Adrenal gland (tissue), 12 donors: ENCODE results near the gene APCDD1L. TPM values are rescaled to one million over a fixed set of nuclear protein-coding genes. Genes with fewer than 3 reads are reported as not detected.
"Not testable (repeated sequence)": the region's sequence is repeated elsewhere in the genome, so short reads cannot be mapped to it uniquely, and the experiment has no call there.

Experiments
- DNase-seq, 7 donors: peaks; one replicate each; pipeline ENCODE4 v3.0.0-alpha.2; 2019 to 2020
- H3K27ac ChIP-seq, 5 donors: fragments of 200-600 bp; sonication (generic) in 4 of 5; 1 replicate in 3 of 5; 2 replicates in 2 of 5; pipeline versions ENCODE4 v1.5.1 to v1.8.0; 2016 to 2020; ENCODE audit warnings: mild to moderate bottlenecking in 1 of 5
- H3K27me3 ChIP-seq: fragments of 200-600 bp; 2 replicates; pipeline ENCODE4 v1.8.0; 2021
- H3K36me3 ChIP-seq, 2 donors: fragments of 200-600 bp; replicated peaks in 1 of 2; 1 replicate in 1 of 2; 2 replicates in 1 of 2; pipeline versions ENCODE4 v1.5.1 to v1.8.0; 2018 to 2022
- H3K4me1 ChIP-seq, 2 donors: fragments of 200-600 bp; replicated peaks in 1 of 2; 1 replicate in 1 of 2; 2 replicates in 1 of 2; pipeline versions ENCODE4 v1.5.1 to v1.8.0; 2018 to 2021
- H3K4me3 ChIP-seq, 4 donors: fragments of 200-600 bp; sonication (generic) in 3 of 4; one replicate each; pipeline ENCODE4 v1.5.1; 2016 to 2018
- H3K9me3 ChIP-seq, 3 donors: fragments of 200-600 bp; sonication (generic) in 1 of 3; replicated peaks in 1 of 3; 1 replicate in 2 of 3; 2 replicates in 1 of 3; pipeline versions ENCODE4 v1.5.1 to v1.8.0; 2016 to 2021
- POLR2A ChIP-seq, 2 donors: fragments of 450-650 bp; IDR thresholded peaks; one replicate each; pipeline ENCODE4 v1.6.1; 2017; ENCODE audit warnings: antibody characterized with exemption in 2 of 2, mild to moderate bottlenecking in 2 of 2, moderate library complexity in 1 of 2
- WGBS, 4 donors: extraction: QIAGEN DNeasy Blood & Tissue Kit in 2 of 4; methylation state at CpG; one replicate each; pipeline versions ENCODE4 v1.1.5 to v1.1.7; 2013 to 2017; 5-methylcytosine and 5-hydroxymethylcytosine counted together
- intact Hi-C, 2 donors: fragments of 100-400 bp; cut with DNase I; formaldehyde crosslinking; loops; one replicate each; pipeline versions ENCODE4 v1.14.1 to v1.15.0; 2022 to 2023
- polyA plus RNA-seq, 3 donors: library from polyadenylated mRNA; stranded (reverse); fragments of 200-250 nt in 2 of 3; fragments of 350-450 nt in 1 of 3; fragmentation: Illumina TruSeq in 1 of 3; extraction: RNeasy Lipid Tissue Mini Kit (QIAGEN cat#74804) in 1 of 3; gene quantifications; one replicate each; pipeline ENCODE4 v1.2.3, GENCODE V29; 2013 to 2014
- total RNA-seq, 9 donors: library from RNA; depleted of rRNA in 4 of 9; stranded (reverse); fragments of >200 nt in 4 of 9; fragments of 120-200 nt in 1 of 9; fragmentation: NEBNext Ultra II Directional in 1 of 9; extraction: Animal tissue kit (Norgen Biotek cat#: 25700) in 1 of 9; gene quantifications; one replicate each; pipeline versions ENCODE4 v1.1.0 to v1.2.4, GENCODE V29; 2013 to 2023
- TF ChIP-seq, protein P1 (sequence below), 6 experiments: fragments of 450-650 bp in 4 of 6; fragments of 200-600 bp in 2 of 6; sonication (generic) in 1 of 6; IDR thresholded peaks; 1 replicate in 5 of 6; 2 replicates in 1 of 6; pipeline versions ENCODE4 v1.5.1 to v1.8.0; 2016 to 2021; ENCODE audit warnings: antibody characterized with exemption in 6 of 6, mild to moderate bottlenecking in 2 of 6, moderate library complexity in 1 of 6
- donor health status: healthy with polysubstance abuse.
- donor health status: Bipolar disorder and iron deficiency.
- donor health status: DM: yes; HTN: yes; CAD: no.
- donor health status: DM: no; HTN: no; CAD: no.
- donor health status: DM: no; HTN: no; CAD: no.
- donor health status: DM: yes; HTN: yes; CAD: no.

Gene APCDD1L
- total and polyA plus RNA-seq, 12 donors = 0.06 to 0.96 (median 0.27) TPM; not detected in 4

GRCh38 chr20:58428364-58428763 lies 86.8 kb downstream of the APCDD1L start:
- H3K27ac ChIP-seq = no peak overlapping the region
- peaks cover 15 to 18% of the 10 kb centered on the region in 2 donors for H3K4me1 ChIP-seq
- 96 to 100% (median 100%) methylated on average over 2 of the region's 2 CpGs for WGBS, 4 donors

DNA sequence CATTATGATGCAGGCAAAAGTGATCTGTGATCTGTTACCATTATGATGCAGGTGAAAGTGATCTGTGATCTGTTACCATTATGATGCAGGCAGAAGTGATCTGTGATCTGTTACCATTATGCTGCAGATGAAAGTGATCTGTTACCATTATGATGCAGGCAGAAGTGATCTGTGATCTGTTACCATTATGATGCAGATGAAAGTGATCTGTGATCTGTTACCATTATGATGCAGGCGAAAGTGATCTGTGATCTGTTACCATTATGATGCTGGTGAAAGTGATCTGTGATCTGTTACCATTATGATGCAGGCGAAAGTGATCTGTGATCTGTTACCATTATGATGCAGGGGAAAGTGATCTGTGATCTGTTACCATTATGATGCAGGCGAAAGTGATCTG lies 87.6 kb downstream of the APCDD1L start:
- H3K9me3 ChIP-seq, intact Hi-C loops, H3K36me3 ChIP-seq, H3K4me3 ChIP-seq, DNase-seq, H3K27me3 ChIP-seq, H3K27ac ChIP-seq: not testable (repeated sequence)
- peaks cover 9 to 16% of the 10 kb centered on the region in 2 donors for H3K4me1 ChIP-seq
- 89 to 98% (median 93%) methylated on average over 3 of the region's 3 CpGs for WGBS, 4 donors

More at GRCh38 chr20:58428364-58428763, 86.8 kb downstream of the APCDD1L start:
- Histone ChIP-seq H3K4me3 (no peak overlapping the region), H3K9me3 (no peaks in the 10 kb centered on the region), H3K36me3 (no peaks in the 10 kb centered on the region), H3K27me3 (no peaks in the 10 kb centered on the region)
- intact Hi-C loops = no loop called here
- TF ChIP-seq, protein P1, sequence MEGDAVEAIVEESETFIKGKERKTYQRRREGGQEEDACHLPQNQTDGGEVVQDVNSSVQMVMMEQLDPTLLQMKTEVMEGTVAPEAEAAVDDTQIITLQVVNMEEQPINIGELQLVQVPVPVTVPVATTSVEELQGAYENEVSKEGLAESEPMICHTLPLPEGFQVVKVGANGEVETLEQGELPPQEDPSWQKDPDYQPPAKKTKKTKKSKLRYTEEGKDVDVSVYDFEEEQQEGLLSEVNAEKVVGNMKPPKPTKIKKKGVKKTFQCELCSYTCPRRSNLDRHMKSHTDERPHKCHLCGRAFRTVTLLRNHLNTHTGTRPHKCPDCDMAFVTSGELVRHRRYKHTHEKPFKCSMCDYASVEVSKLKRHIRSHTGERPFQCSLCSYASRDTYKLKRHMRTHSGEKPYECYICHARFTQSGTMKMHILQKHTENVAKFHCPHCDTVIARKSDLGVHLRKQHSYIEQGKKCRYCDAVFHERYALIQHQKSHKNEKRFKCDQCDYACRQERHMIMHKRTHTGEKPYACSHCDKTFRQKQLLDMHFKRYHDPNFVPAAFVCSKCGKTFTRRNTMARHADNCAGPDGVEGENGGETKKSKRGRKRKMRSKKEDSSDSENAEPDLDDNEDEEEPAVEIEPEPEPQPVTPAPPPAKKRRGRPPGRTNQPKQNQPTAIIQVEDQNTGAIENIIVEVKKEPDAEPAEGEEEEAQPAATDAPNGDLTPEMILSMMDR (IDR thresholded peaks at IDR 0.05) = no peak
- no peak for TF ChIP-seq POLR2A (IDR thresholded peaks at IDR 0.05)
- no peak for DNase-seq

- TF ChIP-seq, protein P1 (IDR thresholded peaks at IDR 0.05) = no peak
- no peak for TF ChIP-seq POLR2A (IDR thresholded peaks at IDR 0.05)
- no peak for DNase-seq
- Histone ChIP-seq H3K9me3 (no peaks in the 10 kb centered on the region), H3K4me3 (no peak overlapping the region), H3K4me1 (no peaks in the 10 kb centered on the region), H3K27me3 (no peaks in the 10 kb centered on the region), H3K36me3 (no peaks in the 10 kb centered on the region), H3K27ac (no peak overlapping the region)
- intact Hi-C loops = no loop called here
- 83 to 87% (median 86%) methylated on average over 6 of the region's 6 CpGs for WGBS, 4 donors
Observed at GRCh38 chr20:58424218-58424969, 90.8 kb downstream of the APCDD1L start.

- no peak overlapping the region for H3K4me3 ChIP-seq
- no peak overlapping the region for H3K27ac ChIP-seq
- no peaks in the 10 kb centered on the region for H3K9me3 ChIP-seq
- no peaks in the 10 kb centered on the region for H3K27me3 ChIP-seq
- TF ChIP-seq, protein P1 (IDR thresholded peaks at IDR 0.05) = no peak
- no peak for TF ChIP-seq POLR2A (IDR thresholded peaks at IDR 0.05)
- WGBS, 4 donors = 50 to 53% (median 51%) methylated on average over 1 of the region's 1 CpG
- intact Hi-C loops = no loop called here
- peaks cover 0 to 5% of the 10 kb centered on the region in 2 donors for H3K4me1 ChIP-seq
- no peaks in the 10 kb centered on the region for H3K36me3 ChIP-seq
- no peak for DNase-seq
Observed at GRCh38 chr20:58421497-58421850, 93.7 kb downstream of the APCDD1L start.
